ENCODE measurements around the gene CILP2. TPM values are rescaled to one million over a fixed set of nuclear protein-coding genes. Genes with fewer than 3 reads are reported as not detected.

CILP2 gene
- polyA plus RNA-seq, 1 experiment, result 0.77 TPM

DNA sequence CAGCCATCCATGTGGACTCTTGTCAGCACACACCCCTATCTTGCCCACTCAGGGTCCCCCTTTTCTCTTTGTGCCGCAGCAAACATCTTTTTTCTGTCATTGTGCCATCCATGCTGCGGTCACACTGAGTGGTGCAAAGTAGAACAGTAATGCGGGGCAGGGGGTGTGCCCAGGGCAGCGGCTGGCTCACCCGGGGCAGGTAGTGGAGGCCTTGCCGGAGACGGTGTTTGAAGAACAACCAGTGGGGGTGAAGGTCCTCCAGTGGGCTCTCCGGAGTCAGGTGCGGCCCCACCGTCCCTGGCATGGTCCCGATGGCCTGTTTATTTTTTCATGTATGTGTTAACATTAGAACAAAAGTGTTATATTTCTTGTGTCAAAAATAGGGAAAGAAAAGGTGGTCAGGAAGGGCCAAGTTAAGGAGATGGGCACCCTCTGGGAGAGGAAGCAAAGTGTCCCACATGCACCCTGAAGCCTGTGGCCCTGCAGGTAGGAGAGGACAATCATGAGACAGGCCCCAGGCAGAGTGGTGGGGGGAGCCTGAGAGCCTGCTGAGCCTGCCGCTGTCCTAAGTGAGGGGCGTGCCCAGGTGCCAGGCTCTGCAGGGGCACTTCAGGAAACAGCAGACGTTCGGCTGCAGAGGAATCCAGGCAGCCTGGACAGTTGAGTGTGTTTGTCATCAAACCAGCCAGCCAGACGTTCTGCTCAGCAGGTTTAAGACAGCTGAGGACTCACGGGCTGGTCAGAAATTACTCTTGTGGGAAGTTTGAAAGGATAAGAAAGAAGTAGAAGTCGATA is 35.1 kb upstream of the CILP2 start:
- TF ChIP-seq CTCF (IDR thresholded peaks at IDR 0.05; ENCODE audit: insufficient read depth, low read depth, low read length), result no peak
- peaks cover 42% of the 10 kb centered on the region for H3K36me3 ChIP-seq (ENCODE audit: control insufficient read depth, insufficient read depth, low read length)
- H3K4me3 ChIP-seq (ENCODE audit: low read depth, low read length), result no peak overlapping the region
- DNase-seq (ENCODE audit: low read depth), result no peak
- ChIA-PET POLR2A (no interaction called here), CTCF (no interaction called here)
- no peaks in the 10 kb centered on the region for H3K27me3 ChIP-seq (ENCODE audit: control insufficient read depth, insufficient read depth, low read length)

- POLR2A ChIA-PET, result no interaction called here
- no peak for TF ChIP-seq CTCF (IDR thresholded peaks at IDR 0.05; ENCODE audit: insufficient read depth, low read depth, low read length)
- CTCF ChIA-PET, result interaction anchor here (0.7 to 1.5 kb wide), 3 partner anchors 14 to 165 kb away, joined by 3 to 7 read pairs (median 3); no protein-coding TSS in a partner anchor
- Histone ChIP-seq H3K36me3 (ENCODE audit: control insufficient read depth, insufficient read depth, low read length) (peaks cover 31% of the 10 kb centered on the region), H3K27me3 (ENCODE audit: control insufficient read depth, insufficient read depth, low read length) (no peaks in the 10 kb centered on the region), H3K4me3 (ENCODE audit: low read depth, low read length) (no peak overlapping the region)
- DNase-seq (ENCODE audit: low read depth), result no peak
These were observed 33.1 kb upstream of the CILP2 start for GRCh38 chr19:19504754-19505668.

DNA sequence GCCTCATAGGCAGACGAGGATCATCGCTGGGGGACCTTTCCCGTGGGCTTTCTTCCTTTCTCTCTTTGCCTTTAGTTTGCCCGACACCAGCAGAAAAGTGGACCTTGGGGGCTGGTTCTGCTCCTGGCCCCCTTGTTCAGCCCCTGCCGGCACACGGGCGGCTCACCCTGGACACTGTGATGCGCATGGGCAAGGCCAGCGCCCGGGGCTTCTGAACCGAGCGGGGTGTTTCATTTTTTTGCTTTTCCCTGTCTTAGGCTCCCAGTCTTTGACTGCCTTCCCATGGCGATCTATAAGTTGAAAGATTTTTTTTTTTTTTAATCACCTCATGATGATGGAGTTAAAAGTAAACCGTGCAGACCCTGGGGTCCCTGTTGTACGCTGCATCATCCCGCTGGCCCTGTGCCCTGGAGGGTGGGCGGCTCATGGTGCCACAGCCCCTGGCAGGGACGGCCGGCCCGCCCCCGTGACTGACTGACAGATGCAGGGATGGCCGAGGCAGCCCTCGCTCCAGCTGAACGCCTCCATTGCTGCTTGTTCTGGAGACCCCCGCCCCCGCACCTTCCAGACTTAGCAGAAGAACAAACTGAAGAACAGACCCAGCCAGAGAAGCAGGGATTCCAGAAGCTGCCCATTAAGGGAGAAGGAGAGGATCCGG is 32.3 kb upstream of the CILP2 start:
- ChIA-PET POLR2A (no interaction called here), CTCF (interaction anchor here (0.6 to 1.5 kb wide), 2 partner anchors 15 kb away, joined by 6 to 7 read pairs; no protein-coding TSS in a partner anchor)
- no peaks in the 10 kb centered on the region for H3K27me3 ChIP-seq (ENCODE audit: control insufficient read depth, insufficient read depth, low read length)
- H3K4me3 ChIP-seq (ENCODE audit: low read depth, low read length), result no peak overlapping the region
- H3K36me3 ChIP-seq (ENCODE audit: control insufficient read depth, insufficient read depth, low read length), result peaks cover 27% of the 10 kb centered on the region
- no peak for TF ChIP-seq CTCF (IDR thresholded peaks at IDR 0.05; ENCODE audit: insufficient read depth, low read depth, low read length)
- no peak for DNase-seq (ENCODE audit: low read depth)

DNA sequence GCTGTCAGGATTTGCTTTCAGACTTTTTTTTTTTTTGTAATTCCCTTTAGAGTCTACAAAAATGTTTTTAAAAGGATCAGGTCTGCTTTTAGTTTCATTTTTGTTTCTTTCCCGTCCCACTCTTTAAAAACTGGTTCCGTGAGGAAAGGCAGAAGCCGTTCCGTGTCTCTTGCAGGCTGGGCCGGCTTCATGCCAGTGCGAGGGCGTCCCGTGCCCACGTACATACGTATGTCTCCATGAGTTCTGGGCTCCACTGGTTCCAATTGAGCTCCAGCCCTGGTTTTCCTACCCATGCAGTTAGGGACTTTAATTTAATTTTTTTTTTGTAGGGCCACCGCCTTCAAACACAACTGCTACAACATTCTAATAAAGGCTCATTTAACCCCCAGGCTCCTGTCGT is 31.5 kb upstream of the CILP2 start:
- no peak for DNase-seq (ENCODE audit: low read depth)
- no peak for TF ChIP-seq CTCF (IDR thresholded peaks at IDR 0.05; ENCODE audit: insufficient read depth, low read depth, low read length)
- POLR2A ChIA-PET, result no interaction called here

More for the DNA sequence above, 31.5 kb upstream of the CILP2 start:
- CTCF ChIA-PET, result no interaction called here
- H3K27me3 ChIP-seq (ENCODE audit: control insufficient read depth, insufficient read depth, low read length), result no peaks in the 10 kb centered on the region
- peaks cover 22% of the 10 kb centered on the region for H3K36me3 ChIP-seq (ENCODE audit: control insufficient read depth, insufficient read depth, low read length)
- H3K4me3 ChIP-seq (ENCODE audit: low read depth, low read length), result no peak overlapping the region

Measured in BJ (cell line).